HEK293T (cell line): ENCODE measurements around the gene SLC38A4.

ENCODE experiments used
- BHLHE40 ChIP-seq: fragments of 450-650 bp; IDR thresholded peaks from 2 replicates; pipeline ENCODE4 v1.6.1; 2016; ENCODE audit warnings: mild to moderate bottlenecking, moderate library complexity, borderline replicate concordance
- ELF4 ChIP-seq: fragments of 450-650 bp; IDR thresholded peaks from 2 replicates; pipeline ENCODE4 v1.6.1; 2017; ENCODE audit warnings: antibody characterized with exemption
- HDGF ChIP-seq: fragments of 450-650 bp; IDR thresholded peaks from 2 replicates; pipeline ENCODE4 v1.6.1; 2017; ENCODE audit warnings: antibody characterized with exemption, borderline replicate concordance
- L3MBTL2 ChIP-seq: fragments of 450-650 bp; conservative IDR thresholded peaks from 2 replicates; pipeline ENCODE4 v1.6.1; 2016; ENCODE audit warnings: mild to moderate bottlenecking
- NFRKB ChIP-seq: fragments of 450-650 bp; IDR thresholded peaks from 2 replicates; pipeline ENCODE4 v1.6.1; 2016; ENCODE audit warnings: mild to moderate bottlenecking, moderate library complexity
- SP1 ChIP-seq: fragments of 450-650 bp; IDR thresholded peaks from 2 replicates; pipeline ENCODE4 v1.6.1; 2017
- TF ChIP-seq, protein P1 (sequence below): fragments of 450-650 bp; IDR thresholded peaks from 2 replicates; pipeline ENCODE4 v1.6.1; 2016

DNA sequence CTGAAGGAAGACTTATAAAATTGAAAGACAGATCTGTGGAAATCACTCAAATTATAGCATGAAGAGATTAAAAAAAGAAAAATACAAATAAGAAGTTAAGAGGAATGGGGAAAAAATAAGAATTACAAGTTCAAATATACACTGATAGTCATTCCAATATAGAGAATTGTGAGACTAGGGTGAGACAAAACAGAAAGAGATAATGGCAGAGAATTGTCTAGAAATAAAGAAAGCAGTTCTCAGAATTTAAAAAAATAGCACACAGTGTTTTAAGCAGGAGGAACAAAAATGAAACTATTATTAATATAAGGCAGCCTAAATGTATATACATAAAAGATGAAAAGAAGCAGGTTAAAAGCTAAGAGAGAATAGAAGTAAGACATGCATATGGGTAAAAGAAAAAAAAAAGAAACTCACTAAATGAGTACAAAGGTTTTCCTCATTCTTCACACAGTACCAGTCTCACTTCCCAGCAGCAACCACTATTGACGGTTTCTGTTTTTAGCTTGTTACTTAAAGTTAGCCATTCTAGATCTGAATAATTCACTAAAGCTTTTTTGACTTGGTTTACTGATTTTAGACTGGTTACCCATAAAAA lies 31.1 kb downstream of the SLC38A4 start:
- TF ChIP-seq BHLHE40 (no peak), HDGF (no peak), L3MBTL2 (no peak), SP1 (no peak), ELF4 (no peak), NFRKB (no peak)
- TF ChIP-seq, protein P1, sequence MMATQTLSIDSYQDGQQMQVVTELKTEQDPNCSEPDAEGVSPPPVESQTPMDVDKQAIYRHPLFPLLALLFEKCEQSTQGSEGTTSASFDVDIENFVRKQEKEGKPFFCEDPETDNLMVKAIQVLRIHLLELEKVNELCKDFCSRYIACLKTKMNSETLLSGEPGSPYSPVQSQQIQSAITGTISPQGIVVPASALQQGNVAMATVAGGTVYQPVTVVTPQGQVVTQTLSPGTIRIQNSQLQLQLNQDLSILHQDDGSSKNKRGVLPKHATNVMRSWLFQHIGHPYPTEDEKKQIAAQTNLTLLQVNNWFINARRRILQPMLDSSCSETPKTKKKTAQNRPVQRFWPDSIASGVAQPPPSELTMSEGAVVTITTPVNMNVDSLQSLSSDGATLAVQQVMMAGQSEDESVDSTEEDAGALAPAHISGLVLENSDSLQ, result no peak
